IMR-90 (cell line): Measurements from ENCODE around the gene PHPT1. TPM values are rescaled to one million over a fixed set of nuclear protein-coding genes. Genes with fewer than 3 reads are reported as not detected.

ENCODE experiments used
- ATAC-seq: fragments of 200-7000 bp; cut with Tn5 transposase; 2 replicates; pipeline ENCODE4 v1.9.1; 2020; ENCODE audit warnings: low read depth, mild to moderate bottlenecking, moderate library complexity
- BruUV-seq: library from RNA; stranded (reverse); fragments of 400-500 nt; replicated peaks from 2 replicates; lab custom pipeline; 2021; lab: Mats Ljungman, UMichigan
- CTCF ChIA-PET: fragments of 300-600 bp; formaldehyde crosslinking; extraction: SDS; loops from one replicate; lab custom pipeline; 2021; ENCODE audit warnings: antibody characterized with exemption; lab: Yijun Ruan, JAX
- POLR2A ChIA-PET: fragments of 300-600 bp; sonication (Branson Sonifier 250); formaldehyde crosslinking; loops from one replicate; lab custom pipeline; 2022; ENCODE audit warnings: antibody characterized with exemption; ENCODE audit not compliant: unreplicated experiment; lab: Charles Lee
- DNase-seq: peaks from one replicate; pipeline ENCODE4 v3.0.0; 2013
- H2AFZ ChIP-seq: replicated peaks from 2 replicates; pipeline ENCODE3; 2013; ENCODE audit warnings: low read length, mild to moderate bottlenecking; ENCODE audit not compliant: poor library complexity
- H2AK5ac ChIP-seq: 2 replicates; pipeline ENCODE4 v1.6.1; 2013; ENCODE audit warnings: low read depth, low read length, inconsistent platforms
- H2AK9ac ChIP-seq: replicated peaks from 2 replicates; pipeline ENCODE3; 2013; ENCODE audit warnings: mild to moderate bottlenecking, low read depth, low read length, moderate library complexity; ENCODE audit not compliant: poor library complexity
- H2BK120ac ChIP-seq: 2 replicates; pipeline ENCODE4 v1.6.1; 2013; ENCODE audit warnings: low read depth, low read length, inconsistent platforms
- H2BK15ac ChIP-seq: 3 replicates; pipeline ENCODE4 v1.6.1; 2013; ENCODE audit warnings: low read depth, low read length, inconsistent platforms
- H2BK20ac ChIP-seq: 2 replicates; pipeline ENCODE4 v1.6.1; 2013; ENCODE audit warnings: low read depth, mild to moderate bottlenecking, inconsistent platforms, low read length, moderate library complexity
- H2BK5ac ChIP-seq: 2 replicates; pipeline ENCODE4 v1.6.1; 2013; ENCODE audit warnings: mild to moderate bottlenecking, low read depth, low read length, inconsistent platforms; ENCODE audit not compliant: poor library complexity, severe bottlenecking
- H3K14ac ChIP-seq: replicated peaks from 2 replicates; pipeline ENCODE4 v1.6.1; 2013; ENCODE audit warnings: low read depth, low read length, inconsistent platforms
- H3K18ac ChIP-seq: 2 replicates; pipeline ENCODE4 v1.6.1; 2013; ENCODE audit warnings: low read depth, low read length, control low read depth
- H3K23ac ChIP-seq: 2 replicates; pipeline ENCODE4 v1.6.1; 2013; ENCODE audit warnings: low read depth, low read length, inconsistent platforms
- H3K27ac ChIP-seq: 2 replicates; pipeline ENCODE4 v1.5.1; 2013; ENCODE audit warnings: mild to moderate bottlenecking, control low read depth, low read length; ENCODE audit not compliant: insufficient read depth
- H3K27me3 ChIP-seq: 2 replicates; pipeline ENCODE4 v1.6.1; 2013; ENCODE audit warnings: low read length; ENCODE audit not compliant: control insufficient read depth, insufficient read depth
- H3K36me3 ChIP-seq: 2 replicates; pipeline ENCODE4 v1.6.1; 2013; ENCODE audit warnings: low read length, mixed read lengths; ENCODE audit not compliant: control insufficient read depth, insufficient read depth
- H3K4ac ChIP-seq: 2 replicates; pipeline ENCODE4 v1.6.1; 2013; ENCODE audit warnings: low read depth, low read length, inconsistent platforms
- H3K4me1 ChIP-seq: 2 replicates; pipeline ENCODE4 v1.6.1; 2013; ENCODE audit warnings: low read length, mixed read lengths; ENCODE audit not compliant: control insufficient read depth, insufficient read depth
- H3K4me2 ChIP-seq: 2 replicates; pipeline ENCODE4 v1.6.1; 2013; ENCODE audit warnings: low read depth, mild to moderate bottlenecking, control low read depth, low read length, moderate library complexity
- H3K4me3 ChIP-seq: 2 replicates; pipeline ENCODE4 v1.5.1; 2013; ENCODE audit warnings: low read depth, mild to moderate bottlenecking, control low read depth, low read length, moderate library complexity; ENCODE audit not compliant: insufficient read depth
- H3K56ac ChIP-seq: 2 replicates; pipeline ENCODE4 v1.6.1; 2013; ENCODE audit warnings: low read length, inconsistent platforms; ENCODE audit not compliant: insufficient read depth; ENCODE audit errors: extremely low read depth
- H3K79me1 ChIP-seq, 2 experiments: 2 replicates each; pipeline ENCODE4 v1.6.1; 2013; ENCODE audit warnings: low read length in 2 of 2, inconsistent platforms in 1 of 2, low read depth in 1 of 2
- H3K9ac ChIP-seq: 2 replicates; pipeline ENCODE4 v1.6.1; 2013; ENCODE audit warnings: low read depth, low read length, control low read depth
- H3K9me1 ChIP-seq: 2 replicates; pipeline ENCODE4 v1.6.1; 2013; ENCODE audit warnings: low read length, inconsistent platforms; ENCODE audit not compliant: insufficient read depth
- H3K9me3 ChIP-seq: 2 replicates; pipeline ENCODE4 v1.6.1; 2013; ENCODE audit warnings: low read length; ENCODE audit not compliant: control insufficient read depth, insufficient read depth
- H4K20me1 ChIP-seq: 2 replicates; pipeline ENCODE4 v1.6.1; 2013; ENCODE audit warnings: low read length, inconsistent platforms; ENCODE audit not compliant: insufficient read depth
- H4K5ac ChIP-seq: 2 replicates; pipeline ENCODE4 v1.6.1; 2013; ENCODE audit warnings: mild to moderate bottlenecking, low read depth, low read length, control low read depth
- H4K8ac ChIP-seq, 2 experiments: 2 replicates each; pipeline ENCODE4 v1.6.1; 2013; ENCODE audit warnings: low read depth in 2 of 2, low read length in 2 of 2, control low read depth in 1 of 2, inconsistent platforms in 1 of 2
- H4K91ac ChIP-seq: 2 replicates; pipeline ENCODE4 v1.6.1; 2013; ENCODE audit warnings: low read depth, low read length, inconsistent platforms; ENCODE audit not compliant: insufficient read depth
- CHD1 ChIP-seq: IDR thresholded peaks from 2 replicates; pipeline ENCODE4 v1.6.1; 2012; ENCODE audit warnings: low read depth, low read length, improper control_type of control experiment
- MAZ ChIP-seq: IDR thresholded peaks from 2 replicates; pipeline ENCODE4 v1.6.1; 2012; ENCODE audit warnings: low read depth, mild to moderate bottlenecking, low read length, improper control_type of control experiment, moderate library complexity, borderline replicate concordance
- MXI1 ChIP-seq: IDR thresholded peaks from 2 replicates; pipeline ENCODE4 v1.6.1; 2012; ENCODE audit warnings: low read depth, mild to moderate bottlenecking, low read length, moderate library complexity, borderline replicate concordance
- NFE2L2 ChIP-seq: fragments of 150-350 bp; IDR thresholded peaks from 2 replicates; pipeline ENCODE4 v1.6.1; 2016; ENCODE audit warnings: low read depth, mild to moderate bottlenecking, low read length
- POLR2A ChIP-seq: IDR thresholded peaks from 2 replicates; pipeline ENCODE4 v1.6.1; 2012; ENCODE audit warnings: mild to moderate bottlenecking, low read depth, low read length
- RAD21 ChIP-seq: IDR thresholded peaks from 2 replicates; pipeline ENCODE4 v1.6.1; 2012; ENCODE audit warnings: low read length, improper control_type of control experiment
- WGBS, 2 experiments: methylation state at CpG; one replicate each; pipeline versions ENCODE4 v1.1.5 to v1.1.7; 2013; ENCODE audit warnings: missing lambda C conversion rate in 2 of 2; ENCODE audit not compliant: insufficient read length in 1 of 2; ENCODE audit errors: extremely low coverage in 2 of 2; 5-methylcytosine and 5-hydroxymethylcytosine counted together
- dilution Hi-C: fragments of 300-500 bp; cut with HindIII; formaldehyde crosslinking; loops from one replicate; pipeline ENCODE4 v1.14.3; 2018; ENCODE audit warnings: low sequenced_read_pairs; ENCODE audit not compliant: unreplicated experiment
- in situ Hi-C: fragments of 300-500 bp; cut with MboI; formaldehyde crosslinking; loops from 3 replicates; pipeline ENCODE4 v1.14.3; 2019; ENCODE audit warnings: low sequenced_read_pairs, inconsistent platforms, mixed read lengths
- intact Hi-C: fragments of 100-400 bp; cut with micrococcal nuclease; formaldehyde crosslinking; loops from 2 replicates; pipeline ENCODE4 v1.10.0; 2022
- polyA plus RNA-seq, 3 experiments: library from polyadenylated mRNA; depleted of rRNA; stranded (reverse); fragments of >200 nt; gene quantifications; 2 replicates each; pipeline ENCODE4 v1.2.3, GENCODE V29; 2012; ENCODE audit warnings: low replicate concordance in 1 of 3
- total RNA-seq: library from RNA; depleted of rRNA; stranded (reverse); fragments of >200 nt; gene quantifications from 2 replicates; pipeline ENCODE4 v1.2.3, GENCODE V29; 2012
- TF ChIP-seq, protein P1 (sequence below): conservative IDR thresholded peaks from 2 replicates; pipeline ENCODE4 v1.5.1; 2012; ENCODE audit warnings: mild to moderate bottlenecking, low read depth, low read length, improper control_type of control experiment
- TF ChIP-seq, protein P2 (sequence below): fragments of 150-350 bp; IDR thresholded peaks from 2 replicates; pipeline ENCODE4 v1.6.1; 2016; ENCODE audit warnings: low read depth, mild to moderate bottlenecking, low read length, moderate library complexity, borderline replicate concordance

Gene PHPT1
- total and polyA plus RNA-seq, 2 of the 4 experiments (the other 2 are of a cell fraction), result 79.8 to 214 TPM

DNA sequence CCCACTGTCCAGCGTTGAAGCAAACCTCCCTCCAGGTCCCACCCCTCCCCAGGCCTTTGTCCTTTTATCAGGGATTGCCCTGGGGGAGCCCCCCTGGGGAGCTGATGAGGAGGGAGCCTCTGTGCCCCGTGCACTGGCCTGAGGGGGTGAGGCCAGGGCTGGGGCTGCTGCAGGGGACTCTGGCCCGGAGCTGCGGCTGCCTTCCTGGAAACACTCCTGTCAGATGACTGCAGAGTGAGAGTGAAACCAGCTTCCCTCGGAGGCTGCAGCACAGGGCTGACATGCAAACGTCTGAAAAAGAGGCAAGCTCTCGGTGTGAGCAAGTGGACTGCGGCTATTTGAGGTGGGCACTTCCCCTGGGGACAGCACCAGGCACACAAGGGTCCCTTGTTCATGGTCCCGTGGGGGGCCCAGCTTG lies 32.5 kb downstream of the PHPT1 start:
- Histone ChIP-seq H3K4me2 (peak overlapping the region; percentile 47), H3K79me1 (0 out of 4 replicates have a peak, but pooled peaks cover 0 to under 1% of the 10 kb centered on the region in 2 experiments)

More for the DNA sequence above, 32.5 kb downstream of the PHPT1 start:
- Histone ChIP-seq H3K9me1 (0 out of 2 replicates have a peak, but pooled peaks cover 4% of the 10 kb centered on the region), H3K27me3 (no peaks in the 10 kb centered on the region), H2AK5ac (no peak overlapping the region), H2BK15ac (no peak overlapping the region), H3K4me3 (no peak overlapping the region), H3K4ac (0 out of 2 replicates have a peak overlapping the region, but pooled peaks have one; percentile 57), H3K23ac (no peak overlapping the region), H4K5ac (peak overlapping the region; percentile 37; the same call in 1 of the 2 replicates), H3K56ac (no peak overlapping the region), H4K8ac (peak overlapping the region; percentile 17 to 95; a peak in 2 of 4 replicates), H2AFZ (peak overlapping the region; percentile 92), H3K36me3 (no peaks in the 10 kb centered on the region), H3K14ac (no peak overlapping the region), H4K20me1 (no peaks in the 10 kb centered on the region), H3K18ac (no peak overlapping the region), H3K9me3 (no peaks in the 10 kb centered on the region), H4K91ac (no peak overlapping the region), H3K9ac (no peak overlapping the region), H2AK9ac (peak overlapping the region; percentile 21), H2BK5ac (no peak overlapping the region), H2BK20ac (no peak overlapping the region), H3K4me1 (peaks cover 10% of the 10 kb centered on the region), H2BK120ac (no peak overlapping the region), H3K27ac (no peak overlapping the region)
- dilution Hi-C loops, result no loop called here
- TF ChIP-seq RAD21, result no peak
- no peak for TF ChIP-seq CHD1
- TF ChIP-seq MXI1, result no peak; the same call in 1 of the 2 replicates
- TF ChIP-seq, protein P1, sequence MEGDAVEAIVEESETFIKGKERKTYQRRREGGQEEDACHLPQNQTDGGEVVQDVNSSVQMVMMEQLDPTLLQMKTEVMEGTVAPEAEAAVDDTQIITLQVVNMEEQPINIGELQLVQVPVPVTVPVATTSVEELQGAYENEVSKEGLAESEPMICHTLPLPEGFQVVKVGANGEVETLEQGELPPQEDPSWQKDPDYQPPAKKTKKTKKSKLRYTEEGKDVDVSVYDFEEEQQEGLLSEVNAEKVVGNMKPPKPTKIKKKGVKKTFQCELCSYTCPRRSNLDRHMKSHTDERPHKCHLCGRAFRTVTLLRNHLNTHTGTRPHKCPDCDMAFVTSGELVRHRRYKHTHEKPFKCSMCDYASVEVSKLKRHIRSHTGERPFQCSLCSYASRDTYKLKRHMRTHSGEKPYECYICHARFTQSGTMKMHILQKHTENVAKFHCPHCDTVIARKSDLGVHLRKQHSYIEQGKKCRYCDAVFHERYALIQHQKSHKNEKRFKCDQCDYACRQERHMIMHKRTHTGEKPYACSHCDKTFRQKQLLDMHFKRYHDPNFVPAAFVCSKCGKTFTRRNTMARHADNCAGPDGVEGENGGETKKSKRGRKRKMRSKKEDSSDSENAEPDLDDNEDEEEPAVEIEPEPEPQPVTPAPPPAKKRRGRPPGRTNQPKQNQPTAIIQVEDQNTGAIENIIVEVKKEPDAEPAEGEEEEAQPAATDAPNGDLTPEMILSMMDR, result no peak
- TF ChIP-seq NFE2L2, result no peak
- no peak for TF ChIP-seq MAZ
- TF ChIP-seq, protein P2, sequence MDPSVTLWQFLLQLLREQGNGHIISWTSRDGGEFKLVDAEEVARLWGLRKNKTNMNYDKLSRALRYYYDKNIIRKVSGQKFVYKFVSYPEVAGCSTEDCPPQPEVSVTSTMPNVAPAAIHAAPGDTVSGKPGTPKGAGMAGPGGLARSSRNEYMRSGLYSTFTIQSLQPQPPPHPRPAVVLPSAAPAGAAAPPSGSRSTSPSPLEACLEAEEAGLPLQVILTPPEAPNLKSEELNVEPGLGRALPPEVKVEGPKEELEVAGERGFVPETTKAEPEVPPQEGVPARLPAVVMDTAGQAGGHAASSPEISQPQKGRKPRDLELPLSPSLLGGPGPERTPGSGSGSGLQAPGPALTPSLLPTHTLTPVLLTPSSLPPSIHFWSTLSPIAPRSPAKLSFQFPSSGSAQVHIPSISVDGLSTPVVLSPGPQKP, result no peak
- no peak for TF ChIP-seq POLR2A
- in situ Hi-C loops, result no loop called here
- DNase-seq, result peak; percentile 44
- intact Hi-C loops, result no loop called here
- ChIA-PET CTCF (interaction anchor here (0.7 kb wide), 1 partner anchor 104 kb away, joined by 3 read pairs; no protein-coding TSS in a partner anchor), POLR2A (no interaction called here)
- WGBS, 2 experiments, result 27% methylated on average over 8 of the region's 9 CpGs; no CpG with 5 or more reads in 1 of the 2 experiments
- peak; percentile 8; the same call in 1 of the 2 replicates for ATAC-seq
- no TSS peak for BruUV-seq
